ENCODE results near the gene NCOR1. TPM values are rescaled to one million over a fixed set of nuclear protein-coding genes. Genes with fewer than 3 reads are reported as not detected.

The NCOR1 gene
- total and polyA plus RNA-seq, 2 of the 8 experiments (the other 6 are each of a cell fraction or from before 2014, with no cell fraction given) = 65.4 to 142 TPM

GRCh38 chr17:15999141-15999973, 216.0 kb downstream of the NCOR1 start, which contains the start of the genes TTC19 and ZSWIM7:
TTC19 (plus strand) TSS chr17:15999824; CDS start chr17:15999849, 25 bp downstream.
ZSWIM7 (minus strand) TSS chr17:15999704; CDS start chr17:15999594, 110 bp downstream.
- Histone ChIP-seq H2BK120ac (replicated peaks; ENCODE audit: low read depth, low read length) (no peak within 1 kb of the TSS), H4K5ac (ENCODE audit: insufficient read length, low read depth, low read length) (peak within 1 kb of the TSS; percentile 79), H3K4me3 (ENCODE audit: extremely low read depth in 1 of 4, insufficient read depth in 2 of 4, low read depth in 3 of 4, low read length in 4 of 4) (peak within 1 kb of the TSS; percentile 63 to 92 (median 86)), H3K23me2 (ENCODE audit: low read depth, low read length) (peaks cover 4% of the 10 kb centered on the region), H2BK15ac (ENCODE audit: low read length) (no peak within 1 kb of the TSS), H3K27me3 (replicated peaks in 1 of 4; ENCODE audit: control insufficient read depth in 3 of 4, extremely low read depth in 1 of 4, insufficient read depth in 3 of 4, low read length in 3 of 4) (no peaks in the 10 kb centered on the region), H3K36me3 (ENCODE audit: control insufficient read depth in 2 of 4, insufficient read depth in 4 of 4, low read length in 3 of 4) (peaks cover 16 to 32% (median 29%) of the 10 kb centered on the region in 4 experiments), H3K18ac (ENCODE audit: extremely low read depth, low read length) (peak within 1 kb of the TSS; percentile 79), H3K79me2 (ENCODE audit: control insufficient read depth in 1 of 2, insufficient read depth in 2 of 2, low read length in 2 of 2) (peaks cover 10 to 29% of the 10 kb centered on the region in 2 experiments), H4K20me1 (replicated peaks in 1 of 2; ENCODE audit: control insufficient read depth in 1 of 2, insufficient read depth in 2 of 2, low read length in 2 of 2) (peaks cover 3 to 4% of the 10 kb centered on the region in 2 experiments), H3K23ac (ENCODE audit: insufficient read length) (no peak within 1 kb of the TSS), H2BK20ac (ENCODE audit: low read length) (no peak within 1 kb of the TSS), H3K79me1 (ENCODE audit: low read depth, low read length) (peaks cover 8% of the 10 kb centered on the region), H3K4me1 (replicated peaks in 1 of 4; ENCODE audit: control insufficient read depth in 3 of 4, insufficient read depth in 4 of 4, low read length in 3 of 4) (peaks cover 0 to 6% (median 2%) of the 10 kb centered on the region in 4 experiments; a peak in 3 of 7 replicates), H3K4ac (replicated peaks; ENCODE audit: insufficient read length, low read depth, low read length) (no peak within 1 kb of the TSS), H3K4me2 (ENCODE audit: insufficient read depth in 1 of 2, low read depth in 2 of 2, low read length in 2 of 2) (peak within 1 kb of the TSS; percentile 81 to 94), H3K56ac (replicated peaks; ENCODE audit: insufficient read length, low read depth, low read length) (peak within 1 kb of the TSS; percentile 50), H4K91ac (replicated peaks; ENCODE audit: insufficient read length, low read length) (no peak within 1 kb of the TSS), H2AK5ac (ENCODE audit: low read depth, low read length) (no peak within 1 kb of the TSS), H3K9me3 (ENCODE audit: insufficient read depth in 2 of 2, low read depth in 1 of 2, low read length in 1 of 2) (no peaks in the 10 kb centered on the region; a peak in 1 of 4 replicates), H2BK5ac (ENCODE audit: low read depth, low read length) (peak within 1 kb of the TSS; percentile 93), H4K8ac (ENCODE audit: extremely low read depth, insufficient read depth, low read length) (peak within 1 kb of the TSS; percentile 97), H2AFZ (ENCODE audit: low read length) (0 out of 2 replicates have a peak within 1 kb of the TSS, but pooled peaks have one; percentile 2), H3K9ac (replicated peaks in 1 of 4; ENCODE audit: extremely low read depth in 1 of 4, low read depth in 3 of 4, low read length in 3 of 4) (peak within 1 kb of the TSS; percentile 88 to 99 (median 88)), H2BK12ac (ENCODE audit: low read depth, low read length) (no peak within 1 kb of the TSS), H3K14ac (ENCODE audit: insufficient read length) (no peak within 1 kb of the TSS), H3K27ac (ENCODE audit: low read depth, low read length) (peak within 1 kb of the TSS; percentile 89)
- ChIA-PET POLR2A (ENCODE audit: partially characterized antibody) (interaction anchor here (0.6 to 4.5 kb wide), 19 partner anchors 10 to 665 kb away, joined by 3 to 41 read pairs (median 4); partner anchors contain the start of genes ADORA2B and PIGL), CTCF (ENCODE audit: partially characterized antibody) (interaction anchor here (0.6 to 4.6 kb wide), 12 partner anchors 21 to 149 kb away, joined by 3 to 38 read pairs (median 4); partner anchors contain the start of gene ADORA2B)
- FAIRE-seq = no peak
- 3% methylated on average over 77 of the region's 91 CpGs; no CpG with 5 or more reads in 1 of the 2 experiments for WGBS, 2 experiments (ENCODE audit: extremely low coverage in 1 of 2, insufficient coverage in 1 of 2, insufficient read length in 1 of 2, insufficient replicate concordance in 2 of 2, low coverage in 1 of 2, low lambda C conversion rate in 2 of 2, missing lambda C conversion rate in 1 of 2)
- DNase-seq (ENCODE audit: low read depth in 1 of 2, low spot score in 2 of 2) = peak; percentile 91 to 99
- peak; percentile 5 to 47; a peak in 1 of 4 replicates for TF ChIP-seq SIN3A (conservative IDR thresholded peaks at IDR 0.05 in 1 of 2, IDR thresholded peaks at IDR 0.05 in 1 of 2; ENCODE audit: low read depth in 1 of 2, low read length in 2 of 2)
- no peak for TF ChIP-seq SP4 (IDR thresholded peaks at IDR 0.05; ENCODE audit: low read length)
- peak; percentile 95 to 96 for TF ChIP-seq POLR2A (IDR thresholded peaks at IDR 0.05; ENCODE audit: control extremely low read depth in 1 of 2, low read depth in 2 of 2, low read length in 2 of 2)
- TF ChIP-seq TAF7 (optimal IDR thresholded peaks at IDR 0.05; ENCODE audit: borderline replicate concordance, low read depth, low read length) = peak; percentile 97
- TF ChIP-seq RAD21 (IDR thresholded peaks at IDR 0.05 in 1 of 2, conservative IDR thresholded peaks at IDR 0.05 in 1 of 2; ENCODE audit: low read depth in 2 of 2, low read length in 2 of 2) = 0 out of 4 replicates have a peak, but pooled peaks of 1 of the 2 experiments have one; percentile 0
- TF ChIP-seq KDM1A (IDR thresholded peaks at IDR 0.05; ENCODE audit: borderline replicate concordance, low read length) = no peak
- TF ChIP-seq MAX (IDR thresholded peaks at IDR 0.05) = peak; percentile 95
- no peak for TF ChIP-seq EGR1 (IDR thresholded peaks at IDR 0.05; ENCODE audit: borderline replicate concordance, low read depth, low read length)
- TF ChIP-seq CREB1 (IDR thresholded peaks at IDR 0.05) = peak; percentile 100
- peak; percentile 96 for TF ChIP-seq POLR2AphosphoS5 (IDR thresholded peaks at IDR 0.05; ENCODE audit: low read depth, low read length)
- TF ChIP-seq CTBP2 (IDR thresholded peaks at IDR 0.05; ENCODE audit: borderline replicate concordance, insufficient read depth, insufficient read length, low read length) = peak; percentile 37
